Keratinocyte (primary cell): ENCODE data around the gene PPM1H. TPM values are rescaled to one million over a fixed set of nuclear protein-coding genes. Genes with fewer than 3 reads are reported as not detected.

Experiments
- DNase-seq: peaks from one replicate; pipeline ENCODE4 v3.0.0-alpha.2; 2011; ENCODE audit warnings: low read depth, missing footprints, low spot score
- FAIRE-seq: peaks from 2 replicates; lab custom pipeline; 2011; peaks lifted over from hg19 to GRCh38; lab: Jason Lieb, UNC
- H2AFZ ChIP-seq: 2 replicates; pipeline ENCODE4 v1.6.0; 2012; ENCODE audit warnings: low read length, control low read depth, inconsistent platforms; ENCODE audit not compliant: control insufficient read depth
- H3K27ac ChIP-seq: 2 replicates; pipeline ENCODE4 v1.5.1; 2011; ENCODE audit warnings: low read length; ENCODE audit not compliant: control insufficient read depth, insufficient read depth
- H3K27me3 ChIP-seq: 3 replicates; pipeline ENCODE4 v1.6.0; 2011; ENCODE audit warnings: low read length; ENCODE audit not compliant: control insufficient read depth, insufficient read depth; ENCODE audit errors: extremely low read depth
- H3K36me3 ChIP-seq, 2 experiments: 2 replicates in 1 of 2; 3 replicates in 1 of 2; pipeline ENCODE4 v1.5.1; 2011; ENCODE audit warnings: low read length in 2 of 2, mild to moderate bottlenecking in 1 of 2; ENCODE audit not compliant: control insufficient read depth in 2 of 2, insufficient read depth in 2 of 2; ENCODE audit errors: extremely low read depth in 1 of 2
- H3K4me1 ChIP-seq: 3 replicates; pipeline ENCODE4 v1.5.1; 2011; ENCODE audit warnings: low read length; ENCODE audit not compliant: control insufficient read depth, insufficient read depth; ENCODE audit errors: extremely low read depth
- H3K4me2 ChIP-seq: 3 replicates; pipeline ENCODE4 v1.6.0; 2011; ENCODE audit warnings: low read depth, low read length; ENCODE audit not compliant: control insufficient read depth, insufficient read depth; ENCODE audit errors: extremely low read depth
- H3K4me3 ChIP-seq, 3 experiments: fragments of 200-600 bp in 1 of 3; sonication (generic) in 1 of 3; 2 replicates in 2 of 3; 3 replicates in 1 of 3; pipeline ENCODE4 v1.5.1; 2011 to 2016; ENCODE audit warnings: low read length in 3 of 3, mild to moderate bottlenecking in 3 of 3, control low read depth in 2 of 3, inconsistent platforms in 1 of 3, low read depth in 1 of 3, mixed read lengths in 1 of 3, mixed run types in 1 of 3, moderate library complexity in 1 of 3; ENCODE audit not compliant: control insufficient read depth in 2 of 3, insufficient read depth in 2 of 3; ENCODE audit errors: extremely low read depth in 1 of 3
- H3K79me2 ChIP-seq: 2 replicates; pipeline ENCODE4 v1.6.0; 2012; ENCODE audit warnings: low read length; ENCODE audit not compliant: control insufficient read depth, insufficient read depth
- H3K9ac ChIP-seq: 3 replicates; pipeline ENCODE4 v1.6.0; 2011; ENCODE audit warnings: low read length; ENCODE audit not compliant: control insufficient read depth, insufficient read depth; ENCODE audit errors: extremely low read depth
- H3K9me1 ChIP-seq: 3 replicates; pipeline ENCODE4 v1.6.0; 2011; ENCODE audit warnings: low read length; ENCODE audit not compliant: control insufficient read depth, insufficient read depth; ENCODE audit errors: extremely low read depth
- H3K9me3 ChIP-seq: 2 replicates; pipeline ENCODE4 v1.5.1; 2012; ENCODE audit warnings: low read depth, low read length; ENCODE audit not compliant: control insufficient read depth
- H4K20me1 ChIP-seq: 3 replicates; pipeline ENCODE4 v1.6.0; 2011; ENCODE audit warnings: low read length; ENCODE audit not compliant: control insufficient read depth, insufficient read depth; ENCODE audit errors: extremely low read depth
- EZH2 ChIP-seq: IDR thresholded peaks from one replicate; pipeline ENCODE4 v1.6.1; 2012; ENCODE audit warnings: inconsistent platforms, mild to moderate bottlenecking, low read length, moderate library complexity
- dilution Hi-C: fragments of 300-500 bp; cut with MboI; formaldehyde crosslinking; loops from one replicate; pipeline ENCODE4 v1.7.0; 2020; ENCODE audit warnings: low sequenced_read_pairs; ENCODE audit not compliant: extremely low pct_ligation_motif_present
- polyA plus RNA-seq, 5 experiments: library from polyadenylated mRNA; depleted of rRNA in 3 of 5; stranded (reverse) in 3 of 5; stranded (forward) in 1 of 5; unstranded in 1 of 5; fragments of >200 nt; gene quantifications; 1 replicate in 1 of 5; 2 replicates in 3 of 5; 3 replicates in 1 of 5; pipeline versions ENCODE4 v1.2.1 to v1.2.3, GENCODE V29; 2011 to 2012; ENCODE audit warnings: missing spikeins in 2 of 5, low read depth in 1 of 5, low replicate concordance in 1 of 5
- TF ChIP-seq, protein P1 (sequence below), 3 experiments: IDR thresholded peaks in 1 of 3; conservative IDR thresholded peaks in 1 of 3; optimal IDR thresholded peaks in 1 of 3; 2 replicates in 2 of 3; 3 replicates in 1 of 3; pipeline versions ENCODE3 to v1.5.1; 2011; ENCODE audit warnings: low read length in 3 of 3, mild to moderate bottlenecking in 3 of 3, moderate library complexity in 2 of 3, control low read depth in 1 of 3, inconsistent platforms in 1 of 3; ENCODE audit not compliant: insufficient read depth in 2 of 3; ENCODE audit errors: extremely low read depth in 1 of 3

Gene PPM1H
- polyA plus RNA-seq, 1 donor (not counting 4 experiments of a cell fraction or from before 2014, with no cell fraction given) = 0.09 TPM

DNA sequence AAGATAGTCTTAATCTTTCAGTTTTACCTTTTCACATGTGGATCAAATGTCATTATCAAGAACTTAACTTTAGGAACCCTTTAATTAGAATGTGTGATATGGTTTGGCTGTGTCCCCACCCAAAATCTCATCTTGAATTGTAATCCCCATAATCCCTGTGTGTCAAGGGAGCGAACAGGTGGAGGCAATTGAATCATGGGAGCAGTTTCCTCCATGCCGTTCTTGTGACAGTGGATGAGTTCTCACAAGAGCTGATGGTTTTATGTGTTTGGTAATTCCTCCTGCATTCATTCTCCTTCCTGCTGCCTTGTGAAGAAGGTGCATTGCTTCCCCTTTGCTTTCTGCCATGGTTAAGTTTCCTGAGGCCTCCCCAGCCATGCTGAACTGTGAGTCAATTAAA is 307.8 kb downstream of the PPM1H start:
- Histone ChIP-seq H3K4me2 (no peak overlapping the region), H4K20me1 (no peaks in the 10 kb centered on the region), H3K36me3 (no peaks in the 10 kb centered on the region), H3K27me3 (no peaks in the 10 kb centered on the region), H3K9ac (no peak overlapping the region), H3K27ac (no peak overlapping the region), H3K9me3 (no peaks in the 10 kb centered on the region), H3K4me3 (no peak overlapping the region), H3K4me1 (peaks cover 17% of the 10 kb centered on the region), H3K79me2 (no peaks in the 10 kb centered on the region), H3K9me1 (no peaks in the 10 kb centered on the region), H2AFZ (no peak overlapping the region)
- no peak for TF ChIP-seq EZH2
- TF ChIP-seq, protein P1, sequence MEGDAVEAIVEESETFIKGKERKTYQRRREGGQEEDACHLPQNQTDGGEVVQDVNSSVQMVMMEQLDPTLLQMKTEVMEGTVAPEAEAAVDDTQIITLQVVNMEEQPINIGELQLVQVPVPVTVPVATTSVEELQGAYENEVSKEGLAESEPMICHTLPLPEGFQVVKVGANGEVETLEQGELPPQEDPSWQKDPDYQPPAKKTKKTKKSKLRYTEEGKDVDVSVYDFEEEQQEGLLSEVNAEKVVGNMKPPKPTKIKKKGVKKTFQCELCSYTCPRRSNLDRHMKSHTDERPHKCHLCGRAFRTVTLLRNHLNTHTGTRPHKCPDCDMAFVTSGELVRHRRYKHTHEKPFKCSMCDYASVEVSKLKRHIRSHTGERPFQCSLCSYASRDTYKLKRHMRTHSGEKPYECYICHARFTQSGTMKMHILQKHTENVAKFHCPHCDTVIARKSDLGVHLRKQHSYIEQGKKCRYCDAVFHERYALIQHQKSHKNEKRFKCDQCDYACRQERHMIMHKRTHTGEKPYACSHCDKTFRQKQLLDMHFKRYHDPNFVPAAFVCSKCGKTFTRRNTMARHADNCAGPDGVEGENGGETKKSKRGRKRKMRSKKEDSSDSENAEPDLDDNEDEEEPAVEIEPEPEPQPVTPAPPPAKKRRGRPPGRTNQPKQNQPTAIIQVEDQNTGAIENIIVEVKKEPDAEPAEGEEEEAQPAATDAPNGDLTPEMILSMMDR (optimal IDR thresholded peaks at IDR 0.05 in 1 of 3, IDR thresholded peaks at IDR 0.05 in 1 of 3, conservative IDR thresholded peaks at IDR 0.05 in 1 of 3; ENCODE audit: extremely low read depth in 1 of 3, insufficient read depth in 2 of 3, low read length in 3 of 3) = no peak
- dilution Hi-C loops = no loop called here
- FAIRE-seq = no peak
- DNase-seq = no peak

DNA sequence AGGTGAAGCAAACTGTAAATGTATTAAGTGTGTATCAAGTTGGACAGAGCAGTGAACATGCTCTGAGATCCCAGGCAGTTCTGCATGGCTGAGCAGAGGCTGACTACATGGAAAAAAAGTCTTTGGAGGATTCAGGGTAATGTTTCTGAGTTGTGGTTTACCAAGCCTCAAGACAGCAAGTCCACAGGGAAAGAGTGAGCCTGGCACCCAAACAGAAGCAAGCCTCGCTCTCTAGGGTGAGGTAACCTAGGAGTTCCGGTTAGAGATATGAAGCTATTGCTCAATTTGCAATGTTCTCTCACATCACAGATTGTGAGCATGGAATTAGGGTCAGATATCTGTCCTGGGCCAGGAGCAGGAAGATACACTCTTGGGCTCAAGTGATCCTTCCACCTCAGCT is 309.7 kb downstream of the PPM1H start:
- no peaks in the 10 kb centered on the region for H3K27me3 ChIP-seq
- no peaks in the 10 kb centered on the region for H3K36me3 ChIP-seq
- H3K4me2 ChIP-seq = no peak overlapping the region
- dilution Hi-C loops = no loop called here
- no peak for TF ChIP-seq EZH2
- TF ChIP-seq, protein P1 (optimal IDR thresholded peaks at IDR 0.05 in 1 of 3, IDR thresholded peaks at IDR 0.05 in 1 of 3, conservative IDR thresholded peaks at IDR 0.05 in 1 of 3; ENCODE audit: extremely low read depth in 1 of 3, insufficient read depth in 2 of 3, low read length in 3 of 3) = no peak
- H3K9me1 ChIP-seq = no peaks in the 10 kb centered on the region
- peaks cover 4% of the 10 kb centered on the region for H3K4me1 ChIP-seq
- no peak for DNase-seq
- no peaks in the 10 kb centered on the region for H3K79me2 ChIP-seq
- no peaks in the 10 kb centered on the region for H3K9me3 ChIP-seq
- FAIRE-seq = no peak
- H4K20me1 ChIP-seq = no peaks in the 10 kb centered on the region
- H3K4me3 ChIP-seq = no peak overlapping the region
- no peak overlapping the region for H3K27ac ChIP-seq
- H3K9ac ChIP-seq = no peak overlapping the region
- no peak overlapping the region for H2AFZ ChIP-seq
